ENCODE results near the gene TENM4.

The TENM4 gene

DNA sequence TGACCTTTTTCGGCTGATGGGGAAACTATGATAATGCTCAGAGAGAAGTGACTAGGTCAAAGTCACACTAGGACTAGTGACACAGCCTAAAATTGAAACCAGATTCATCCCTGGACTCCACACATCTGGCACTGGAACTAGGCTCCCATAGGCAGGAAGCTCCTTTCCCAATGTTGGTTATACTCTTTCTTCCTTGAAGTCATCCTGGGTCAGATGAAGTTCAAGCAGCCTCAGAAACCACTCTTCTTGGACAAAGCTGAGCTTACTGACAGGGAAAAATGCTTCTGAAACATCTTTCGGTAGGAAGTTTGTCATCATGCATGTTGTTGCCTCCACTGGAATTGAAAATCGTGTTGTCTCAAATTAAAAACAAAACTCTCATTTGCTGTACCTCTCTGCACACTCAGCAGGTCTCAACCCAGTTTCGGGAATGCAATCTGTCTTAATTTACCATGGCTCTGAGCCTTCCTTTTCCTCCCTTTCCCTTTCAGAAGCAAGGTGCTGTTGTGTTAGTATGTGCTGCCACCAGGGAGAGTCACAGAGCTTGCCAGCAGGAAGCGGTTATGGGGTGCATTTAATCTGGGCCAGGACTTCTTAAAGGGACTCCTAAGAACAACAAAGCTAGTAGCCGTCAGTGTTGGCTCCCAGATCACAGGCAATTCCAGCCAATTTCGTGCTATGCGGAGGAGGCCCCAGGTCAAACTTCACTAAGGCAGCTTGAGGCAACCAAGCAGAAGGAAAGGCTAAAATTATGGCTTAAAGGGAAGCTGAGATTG is 384.8 kb downstream of the TENM4 start:
- DNase-seq (ENCODE audit: low read depth): no peak

DNA sequence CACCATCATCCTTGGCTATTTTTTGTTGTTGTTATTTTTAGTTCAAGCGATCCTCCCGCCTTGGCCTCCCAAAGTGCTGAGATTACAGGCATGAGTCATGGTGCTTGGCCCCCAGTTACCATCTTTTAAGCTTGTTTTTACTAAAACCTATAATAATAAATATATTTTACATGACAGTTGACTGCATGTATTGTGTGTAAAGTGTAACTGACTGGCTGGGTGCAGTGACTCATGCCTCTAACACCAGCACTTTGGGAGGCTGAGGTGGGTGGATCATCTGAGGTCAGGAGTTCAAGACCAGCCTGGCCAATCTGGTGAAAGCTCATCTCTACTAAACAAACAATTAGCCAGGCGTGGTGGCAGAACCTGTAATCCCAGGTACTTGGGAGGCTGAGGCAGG is 386.2 kb downstream of the TENM4 start:
- DNase-seq (ENCODE audit: low read depth): no peak

DNA sequence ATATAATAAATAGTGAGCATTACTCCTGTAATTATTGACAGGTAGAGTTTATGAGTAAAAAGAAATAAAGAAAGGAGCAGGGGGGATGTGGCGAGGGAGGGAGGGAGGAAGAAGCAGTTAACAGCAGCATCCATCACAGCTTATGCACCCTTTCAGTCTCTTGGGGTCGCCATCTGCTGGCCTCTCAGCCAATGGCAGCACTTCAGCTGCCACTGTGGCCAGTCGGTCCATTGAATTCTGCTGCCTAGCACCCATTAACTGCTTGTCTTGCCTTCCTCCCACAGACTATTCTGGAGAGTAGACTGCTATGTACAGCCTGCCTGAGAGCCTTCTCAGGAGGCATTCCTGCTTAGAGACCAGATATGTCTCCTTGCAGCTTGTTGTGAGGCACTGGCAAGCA is 388.3 kb downstream of the TENM4 start:
- no peak for DNase-seq (ENCODE audit: low read depth)

DNA sequence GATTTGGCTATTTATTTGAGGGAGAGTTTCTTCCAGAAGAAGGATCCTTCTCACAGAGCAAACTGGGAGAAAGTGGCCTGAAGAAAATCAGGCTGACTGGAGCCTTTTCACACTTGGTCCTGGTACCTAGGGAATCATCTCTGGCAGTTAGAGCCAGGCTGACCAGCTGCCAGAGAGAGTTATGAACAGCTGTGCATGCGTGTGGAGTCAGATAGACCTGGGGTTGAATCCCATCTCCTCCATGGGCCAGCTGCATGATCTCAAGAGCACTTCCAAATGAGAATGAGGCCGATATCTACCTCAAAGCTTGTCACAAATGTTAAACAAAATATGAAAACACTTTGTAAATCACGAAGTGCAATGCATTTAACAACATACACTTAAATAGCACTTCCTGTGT is 390.0 kb downstream of the TENM4 start:
- DNase-seq (ENCODE audit: low read depth): no peak

DNA sequence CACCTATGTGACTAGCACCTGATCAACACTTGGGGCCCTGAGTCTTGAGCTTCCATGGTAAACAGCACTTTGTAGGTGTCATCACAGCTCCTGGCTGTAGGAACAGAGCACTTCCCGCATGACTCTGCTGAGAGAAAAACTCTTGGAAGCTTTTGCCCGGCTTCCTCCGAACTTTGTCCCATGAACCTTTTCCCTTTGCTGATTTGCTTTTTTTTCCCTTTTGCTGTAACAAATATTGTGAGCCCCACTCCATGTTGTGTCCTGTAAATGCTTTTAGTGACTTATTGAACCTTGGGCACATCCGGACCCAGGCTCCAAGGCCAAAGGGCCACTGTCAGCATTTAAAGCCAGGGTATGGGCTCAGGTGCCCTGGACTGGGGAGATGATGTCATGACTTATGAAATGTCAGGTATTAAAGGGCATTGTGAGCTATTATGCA is 391.1 kb downstream of the TENM4 start:
- no peak for DNase-seq (ENCODE audit: low read depth)

DNA sequence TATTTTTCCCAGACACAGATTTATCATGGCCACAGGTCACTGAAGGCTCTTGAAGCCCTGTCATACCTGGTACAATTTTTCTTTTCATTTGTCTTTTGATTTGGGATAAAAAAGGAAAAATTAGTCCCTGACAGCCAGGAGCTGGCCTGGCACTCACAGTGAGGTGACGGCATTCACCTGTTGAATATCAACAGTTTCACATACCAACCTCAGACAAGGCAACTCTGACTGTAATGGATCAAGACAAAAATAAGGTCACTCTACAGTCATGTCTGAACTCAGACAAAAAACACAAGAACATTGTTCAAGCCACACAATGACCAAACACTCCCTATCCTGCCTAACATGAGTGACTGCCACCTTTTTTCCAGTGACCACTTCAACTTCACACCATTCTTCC is 392.9 kb downstream of the TENM4 start:
- DNase-seq (ENCODE audit: low read depth): no peak

DNA sequence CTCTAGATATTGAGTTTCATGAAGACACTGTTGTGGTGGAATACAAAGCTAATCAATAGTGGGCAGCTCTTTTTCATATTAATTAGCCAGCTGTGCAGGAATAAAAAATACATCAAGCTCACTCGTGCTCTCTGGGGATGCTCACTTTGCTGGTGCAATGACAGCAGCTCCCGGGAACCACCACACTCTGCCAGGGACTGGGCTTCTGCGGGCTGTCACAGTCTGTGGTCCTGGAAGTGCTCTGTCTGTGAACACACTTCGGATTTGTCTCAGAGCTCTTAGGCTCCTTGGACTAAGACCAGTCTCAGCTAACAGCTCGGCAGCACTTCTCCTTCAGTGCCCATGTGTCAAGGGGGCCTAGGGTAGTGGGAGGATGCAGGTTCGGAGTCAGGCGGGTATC is 393.5 kb downstream of the TENM4 start:
- DNase-seq (ENCODE audit: low read depth): no peak

DNA sequence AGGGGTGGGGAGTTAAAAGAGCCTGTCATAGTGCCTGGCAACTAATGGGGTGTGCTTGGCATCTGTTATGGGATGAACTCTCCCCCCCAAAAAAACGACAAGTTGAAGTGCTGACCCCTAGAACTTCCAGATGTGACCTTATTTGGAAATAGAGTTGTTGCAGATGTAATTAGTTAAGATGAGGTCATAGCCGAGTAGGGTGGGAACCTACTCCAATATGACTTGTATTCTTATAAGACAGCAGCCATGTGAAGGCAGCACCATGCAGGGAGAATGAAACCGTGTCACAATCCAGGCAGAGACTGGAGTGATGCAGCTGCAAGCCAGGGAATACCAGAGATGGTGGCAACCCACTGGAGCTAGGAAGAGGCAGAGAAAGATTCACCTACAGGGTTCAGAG is 394.5 kb downstream of the TENM4 start:
- DNase-seq (ENCODE audit: low read depth): no peak

DNA sequence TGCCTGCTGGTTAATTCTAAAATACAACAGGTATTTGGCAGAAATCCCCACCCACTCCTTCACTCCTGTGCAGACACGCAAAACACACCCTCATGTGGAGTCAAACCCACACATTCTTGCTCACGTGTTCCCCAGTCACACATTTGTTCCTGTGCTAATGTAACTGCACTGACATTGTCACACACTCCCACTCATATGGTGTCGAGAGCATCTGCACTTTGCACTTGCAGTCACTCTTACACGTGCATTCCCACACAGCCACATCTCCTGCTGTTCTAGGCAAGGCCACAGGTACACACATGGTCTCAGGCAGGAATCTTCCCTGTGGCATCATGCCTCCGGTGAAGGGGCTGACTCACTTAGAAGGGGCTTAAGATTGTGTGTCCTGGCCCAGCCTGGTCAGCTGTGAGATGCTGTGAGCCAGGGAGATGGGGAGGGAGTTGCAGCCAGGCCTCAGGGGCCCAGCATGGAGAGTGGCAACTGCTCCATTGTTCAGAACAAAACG is 395.0 kb downstream of the TENM4 start:
- DNase-seq (ENCODE audit: low read depth): no peak

DNA sequence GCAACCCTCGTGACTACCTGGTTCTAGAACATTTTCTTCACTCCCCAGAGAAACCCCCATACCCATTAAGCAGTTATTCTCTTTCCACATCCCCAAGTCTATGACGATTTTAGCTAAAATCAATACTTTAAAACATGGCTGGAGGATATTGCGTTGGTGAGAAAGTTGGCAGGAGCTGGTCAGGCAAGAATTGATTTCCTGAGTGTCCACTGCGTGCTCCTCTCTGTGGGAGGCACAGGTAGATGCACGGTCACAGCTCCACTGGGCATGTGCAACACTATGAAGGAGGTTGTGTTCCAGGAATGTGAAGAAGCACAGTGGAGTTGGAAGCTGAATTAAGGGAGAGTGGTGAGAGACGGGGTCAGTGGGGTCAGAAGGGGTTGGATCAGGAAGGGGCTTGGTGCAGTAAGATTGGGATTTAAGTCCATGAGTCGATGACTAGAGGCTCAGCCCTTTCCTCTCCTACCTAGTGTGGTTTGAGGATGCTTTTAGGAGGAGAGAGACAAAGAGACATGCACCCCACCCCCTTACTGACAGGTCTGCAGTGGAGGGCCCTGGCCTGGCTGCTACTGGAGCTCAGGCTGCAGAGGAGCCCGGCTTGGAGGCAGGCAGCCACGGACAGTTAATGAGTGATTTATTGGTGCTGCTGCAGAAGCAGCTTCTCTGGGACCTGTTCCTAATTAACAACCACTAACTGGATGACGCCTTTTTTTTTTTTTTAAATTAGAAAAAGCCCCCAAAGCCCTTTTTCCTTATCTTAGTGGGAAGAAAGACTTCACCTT is 395.6 kb downstream of the TENM4 start:
- DNase-seq (ENCODE audit: low read depth): no peak

DNA sequence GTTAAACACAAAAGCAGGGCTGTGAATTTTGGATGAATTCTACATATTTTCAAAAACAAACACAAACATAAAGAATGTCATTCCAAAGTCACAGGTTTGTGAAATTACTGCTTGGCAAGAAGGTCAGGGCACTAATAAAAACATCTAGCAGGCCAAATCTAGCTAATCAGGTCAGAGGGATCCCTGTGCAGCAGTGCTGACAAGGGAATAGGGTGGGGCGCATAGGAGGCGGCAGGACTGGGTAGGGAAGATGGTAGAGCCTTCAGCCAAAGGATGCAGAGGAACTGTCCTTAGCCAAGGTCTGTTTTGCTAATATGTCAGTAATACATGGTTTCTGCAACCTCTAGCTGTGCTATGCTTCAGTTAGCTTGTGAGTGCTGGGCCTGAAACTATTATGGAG is 396.6 kb downstream of the TENM4 start:
- DNase-seq (ENCODE audit: low read depth): no peak

DNA sequence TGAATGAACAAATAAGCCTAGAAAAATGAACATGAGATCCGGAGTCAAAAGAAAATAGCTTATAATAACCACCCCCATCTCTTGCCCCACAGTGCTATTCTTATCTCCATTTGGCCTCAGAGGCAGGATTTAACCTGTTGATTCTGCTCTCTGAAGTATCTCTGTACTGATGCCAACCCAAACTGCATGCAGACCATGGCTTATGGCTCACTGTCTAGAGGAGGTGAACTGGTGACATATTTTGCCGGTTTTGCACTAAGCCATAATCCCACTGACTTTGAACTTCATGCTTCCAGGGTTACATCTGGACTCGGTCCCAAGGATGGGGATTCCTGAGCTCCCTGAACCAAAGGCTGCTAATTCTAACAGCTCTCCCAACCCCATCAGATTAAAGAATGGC is 397.1 kb downstream of the TENM4 start:
- no peak for DNase-seq (ENCODE audit: low read depth)

DNA sequence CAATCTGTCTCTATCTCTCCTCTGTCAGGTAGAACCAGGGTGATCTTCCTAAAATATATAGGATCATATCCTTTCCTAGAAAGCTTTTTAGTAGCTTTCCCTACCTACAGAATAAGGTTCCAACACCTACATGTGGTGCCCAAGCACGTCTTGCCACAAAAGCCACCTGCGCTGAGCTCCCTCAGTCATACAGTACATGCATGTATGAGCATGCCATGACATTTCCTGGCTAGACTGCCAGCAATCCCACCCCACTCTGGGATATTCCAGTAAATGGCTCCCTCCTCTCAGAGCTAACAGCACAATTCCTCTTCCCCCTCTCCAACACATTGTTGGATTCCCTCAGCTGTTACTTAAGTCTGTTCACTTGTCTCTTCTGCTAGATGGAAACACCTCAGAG is 398.0 kb downstream of the TENM4 start:
- no peak for DNase-seq (ENCODE audit: low read depth)

DNA sequence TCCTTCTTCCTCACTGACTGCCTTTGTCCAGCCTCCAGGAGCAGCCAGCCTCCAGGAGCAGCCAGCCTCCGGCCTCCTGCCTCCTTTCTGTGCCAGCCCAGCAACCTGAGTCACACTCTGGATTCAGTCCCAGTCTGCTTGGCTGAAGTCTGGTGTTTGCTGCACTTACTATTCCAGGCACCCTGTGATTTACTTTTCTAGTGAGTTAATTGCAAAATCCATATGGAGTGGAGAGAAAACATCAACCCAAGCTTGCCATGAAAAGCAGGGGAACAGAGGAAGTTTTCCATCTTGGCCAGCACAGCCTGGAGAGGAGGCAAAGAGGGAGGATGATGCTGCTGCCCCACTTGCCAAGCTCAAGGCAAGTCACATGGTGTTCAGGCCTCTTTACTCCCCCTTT is 400.5 kb downstream of the TENM4 start:
- no peak for DNase-seq (ENCODE audit: low read depth)

DNA sequence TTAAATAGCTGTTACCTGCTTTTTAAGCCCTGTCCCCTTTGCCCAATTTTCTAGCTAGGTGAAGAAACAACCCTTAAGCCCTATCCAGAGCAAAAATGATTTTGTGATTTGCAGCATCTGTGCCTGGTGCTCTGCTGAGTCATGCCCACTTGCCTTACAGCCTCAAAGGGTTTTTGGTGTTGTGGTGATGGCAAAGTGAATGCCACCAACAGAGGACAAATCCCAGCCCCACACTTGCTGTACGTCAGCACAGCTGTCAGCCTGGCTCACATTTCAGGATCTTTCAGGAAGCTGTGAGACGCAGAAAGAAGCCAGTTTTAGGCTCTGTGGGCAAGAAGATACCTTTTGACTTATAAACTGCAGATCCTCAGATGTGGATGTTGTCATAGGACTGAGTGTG is 401.7 kb downstream of the TENM4 start:
- DNase-seq (ENCODE audit: low read depth): no peak

DNA sequence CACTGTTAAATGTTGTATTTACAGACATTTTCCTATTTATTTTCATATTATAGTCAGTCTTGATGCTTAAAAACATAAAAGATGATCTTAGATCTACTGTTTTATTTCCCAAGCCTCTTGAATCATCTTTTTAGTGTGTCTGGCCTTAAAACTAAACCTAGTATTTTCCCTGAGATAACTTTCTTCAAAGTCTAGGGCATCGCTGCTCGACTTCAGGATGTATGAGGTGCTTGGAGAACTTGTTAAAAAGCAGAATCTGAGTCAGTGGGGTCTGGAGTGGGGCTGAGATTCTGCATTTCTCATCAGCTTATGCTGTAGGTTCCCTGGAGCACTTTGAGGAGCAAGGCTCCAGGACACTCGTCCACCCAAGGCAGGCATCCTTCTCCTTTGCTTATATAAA is 404.9 kb downstream of the TENM4 start:
- DNase-seq (ENCODE audit: low read depth): no peak

DNA sequence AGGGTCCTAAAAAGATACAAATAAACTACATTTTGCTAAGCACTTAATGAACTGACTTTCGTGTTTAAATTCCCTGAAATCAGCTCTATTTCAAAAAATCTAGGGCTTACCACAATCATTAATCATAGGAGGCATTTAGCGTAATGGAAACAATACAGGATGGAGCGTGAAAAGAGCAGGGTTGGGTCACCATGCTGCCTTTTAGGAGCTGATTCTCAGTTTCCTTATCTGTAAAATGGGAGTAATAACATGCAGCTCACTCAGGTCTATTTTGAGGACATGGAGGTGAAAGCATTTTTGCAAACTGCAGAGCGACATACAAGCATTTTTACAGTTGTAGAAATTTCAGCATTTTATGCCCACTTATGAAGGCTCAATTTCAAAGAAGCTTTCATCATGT is 407.0 kb downstream of the TENM4 start:
- DNase-seq (ENCODE audit: low read depth): no peak

DNA sequence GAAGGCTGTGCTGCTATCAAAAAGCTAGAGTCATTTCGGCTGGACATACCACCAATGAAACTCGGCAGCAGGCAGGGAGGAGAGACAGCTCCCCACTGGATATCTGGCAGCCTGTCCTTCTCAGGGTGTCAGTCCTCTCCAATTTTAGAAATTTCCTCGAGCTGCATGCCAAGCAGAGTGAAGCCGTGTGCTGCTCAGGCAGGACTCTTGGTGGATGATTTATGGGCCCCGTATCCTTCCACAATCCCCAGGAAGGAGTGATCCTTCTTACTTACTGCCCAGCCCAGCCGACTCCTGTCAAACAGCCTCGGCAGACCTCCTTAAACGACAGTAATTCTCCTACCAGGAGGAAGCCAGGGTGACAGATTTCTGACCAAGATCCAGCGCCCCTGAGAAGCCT is 410.4 kb downstream of the TENM4 start:
- DNase-seq (ENCODE audit: low read depth): no peak

DNA sequence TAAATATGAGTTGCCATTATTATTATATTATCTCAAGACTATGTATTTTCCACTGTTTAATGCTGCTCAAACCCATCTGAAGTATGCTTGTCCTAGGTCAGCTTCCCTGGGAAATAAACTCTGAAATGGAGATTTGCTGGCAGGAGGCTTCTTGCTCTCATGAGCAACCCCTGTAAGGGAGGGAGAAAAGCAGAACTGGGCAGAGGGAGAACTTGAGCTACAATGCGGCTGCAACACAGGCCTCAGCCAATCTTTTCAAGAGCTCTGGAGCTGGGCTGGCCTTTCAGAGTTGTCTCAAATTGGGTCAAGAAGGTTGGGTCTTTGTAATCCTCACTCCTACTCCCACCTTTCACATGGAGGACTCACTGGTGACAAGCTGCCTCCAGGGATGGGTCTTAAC is 412.6 kb downstream of the TENM4 start:
- no peak for DNase-seq (ENCODE audit: low read depth)

DNA sequence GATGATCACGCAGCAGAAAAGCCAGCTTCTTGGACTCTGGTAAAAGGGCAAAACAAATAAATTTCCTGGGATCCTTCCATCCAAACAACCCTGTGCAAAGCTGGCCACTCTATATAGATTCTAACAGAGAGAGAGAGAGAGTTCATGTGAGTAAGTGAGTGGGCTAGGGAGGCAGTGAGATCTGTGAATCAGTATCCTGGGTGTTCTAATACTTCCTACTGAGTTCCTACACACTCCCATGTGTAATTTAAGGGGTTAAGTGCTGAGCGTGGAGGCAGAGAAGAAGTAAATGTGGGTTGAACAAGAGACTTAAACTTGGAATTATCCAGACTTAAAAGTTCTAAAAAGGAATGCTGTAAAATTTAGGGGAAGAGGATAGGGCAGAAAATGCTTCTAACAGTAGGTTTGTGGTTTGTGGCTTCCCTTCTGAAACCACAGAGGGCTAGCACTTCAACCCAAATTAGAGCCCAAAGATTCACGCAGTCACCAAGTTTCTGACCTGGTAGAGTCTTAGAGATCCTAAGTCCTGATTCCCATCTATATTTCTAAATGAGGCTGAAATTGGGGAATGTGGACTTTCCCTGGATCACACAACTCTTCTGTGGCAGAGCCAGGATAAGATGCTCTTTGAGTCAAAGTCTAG is 413.9 kb downstream of the TENM4 start:
- DNase-seq (ENCODE audit: low read depth): no peak

DNA sequence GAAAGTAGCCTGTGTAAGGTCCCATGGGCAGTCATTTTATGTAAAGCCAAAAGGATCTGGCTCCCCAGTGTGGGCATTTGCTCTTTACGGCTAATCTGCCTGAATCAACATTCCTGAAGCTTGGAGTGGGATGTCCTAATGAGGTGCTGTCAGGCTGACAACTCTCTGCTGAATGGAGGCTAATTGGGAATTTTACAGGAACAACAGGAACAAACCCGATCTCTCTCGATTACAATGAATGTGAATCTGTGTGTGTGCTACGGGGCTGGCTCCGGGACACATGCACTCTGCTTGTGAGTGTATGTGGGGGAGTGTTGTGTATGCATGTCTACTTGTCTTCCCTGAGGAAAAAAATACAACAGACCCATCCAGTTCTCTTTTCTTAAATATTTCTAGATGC is 415.2 kb downstream of the TENM4 start:
- DNase-seq (ENCODE audit: low read depth): no peak

DNA sequence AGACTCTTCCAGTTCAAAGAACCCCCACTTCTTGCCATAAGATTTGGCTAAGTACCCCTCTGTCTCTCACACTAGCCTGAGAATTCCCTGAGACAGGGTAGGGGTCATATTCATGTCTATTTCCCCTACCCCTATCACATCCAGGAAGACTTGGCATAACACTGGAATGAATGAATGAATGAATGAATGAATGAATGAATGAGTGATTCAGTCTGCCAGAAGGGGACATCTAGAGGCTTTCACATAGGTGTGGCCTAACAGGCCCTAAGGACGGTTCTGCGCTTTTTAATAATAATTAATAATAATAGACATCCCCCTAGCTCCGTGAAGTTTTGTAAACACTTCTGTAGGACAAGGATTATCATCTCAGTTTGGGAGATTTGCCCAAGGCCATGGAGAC is 415.7 kb downstream of the TENM4 start:
- DNase-seq (ENCODE audit: low read depth): no peak

DNA sequence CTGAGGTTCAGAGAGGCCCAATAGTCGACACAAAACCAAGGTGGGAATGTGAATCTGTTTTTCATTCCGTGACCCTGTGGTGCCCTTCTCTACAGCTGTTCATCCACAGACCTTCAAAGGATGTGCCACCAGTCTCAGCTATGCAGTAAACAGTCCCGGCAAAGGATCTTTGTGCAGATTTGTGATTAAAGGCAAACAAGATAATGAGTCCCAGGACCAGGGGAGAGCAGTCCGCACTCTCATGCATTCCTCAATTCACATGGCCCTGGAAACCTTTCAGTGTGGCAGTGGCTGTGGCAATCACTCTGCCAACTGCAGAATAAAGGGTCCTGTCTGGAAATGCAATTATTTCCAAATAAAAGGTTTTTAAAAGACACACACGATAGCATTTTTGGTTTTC is 418.6 kb downstream of the TENM4 start:
- no peak for DNase-seq (ENCODE audit: low read depth)
